Cortex of kidney (tissue), 1 donor: ENCODE measurements around the gene PRR20G.
"Not testable (repeated sequence)": the region's sequence is repeated elsewhere in the genome, so short reads cannot be mapped to it uniquely, and the experiment has no call there.

Experiments
- DNase-seq: peaks from one replicate; lab custom pipeline; 2025; lab: John Stamatoyannopoulos, UW

Gene PRR20G

GRCh38 chr3:127299276-127299675 is 11.4 kb upstream of the PRR20G start:
- no peak for DNase-seq

- no peak for DNase-seq
These were observed 9.1 kb upstream of the PRR20G start for GRCh38 chr3:127296959-127297358.

- no peak for DNase-seq
These were observed 8.3 kb upstream of the PRR20G start for GRCh38 chr3:127296166-127296565.

GRCh38 chr3:127293650-127294049 is 5.8 kb upstream of the PRR20G start:
- DNase-seq = not testable (repeated sequence)

GRCh38 chr3:127291611-127292010 is 3.8 kb upstream of the PRR20G start:
- no peak for DNase-seq

GRCh38 chr3:127291114-127291513 is 3.3 kb upstream of the PRR20G start:
- no peak for DNase-seq

GRCh38 chr3:127289706-127290575 is 2.1 kb upstream of the PRR20G start:
- DNase-seq = no peak

- DNase-seq = no peak
These were observed 1.3 kb upstream of the PRR20G start for GRCh38 chr3:127288921-127289705.

- DNase-seq = no peak
These were observed 497 bp upstream of the PRR20G start for GRCh38 chr3:127288343-127288742.

- DNase-seq = no peak
These were observed 1.2 kb downstream of the PRR20G start for GRCh38 chr3:127286571-127287140.

- DNase-seq = no peak
These were observed 3.6 kb downstream of the PRR20G start for GRCh38 chr3:127284258-127284657.

GRCh38 chr3:127277561-127277960 is 10.3 kb downstream of the PRR20G start:
- DNase-seq = no peak

- DNase-seq = no peak
These were observed 10.9 kb downstream of the PRR20G start for GRCh38 chr3:127276995-127277394.

- DNase-seq = no peak
These were observed 11.4 kb downstream of the PRR20G start for GRCh38 chr3:127276396-127276795.

GRCh38 chr3:127275287-127275781 is 12.5 kb downstream of the PRR20G start:
- DNase-seq = no peak

- no peak for DNase-seq
These were observed 13.6 kb downstream of the PRR20G start for GRCh38 chr3:127274200-127274760.

- no peak for DNase-seq
These were observed 14.6 kb downstream of the PRR20G start for GRCh38 chr3:127273206-127273605.

GRCh38 chr3:127266186-127266585 is 21.7 kb downstream of the PRR20G start:
- no peak for DNase-seq

- DNase-seq = no peak
These were observed 22.3 kb downstream of the PRR20G start for GRCh38 chr3:127265581-127265981.

- DNase-seq = no peak
These were observed 22.9 kb downstream of the PRR20G start for GRCh38 chr3:127264794-127265514.

- DNase-seq = no peak
These were observed 23.6 kb downstream of the PRR20G start for GRCh38 chr3:127264292-127264691.
